HG03469 (cell line): ENCODE results near the gene ACKR4.
"Not testable (repeated sequence)": the region's sequence is repeated elsewhere in the genome, so short reads cannot be mapped to it uniquely, and the experiment has no call there.

Experiments used
- ATAC-seq: cut with Tn5 transposase; IDR thresholded peaks from one replicate; pipeline ENCODE4 v1.9.1; 2021; ENCODE audit warnings: mild to moderate bottlenecking, moderate library complexity, moderate number of reproducible peaks; ENCODE audit not compliant: unreplicated experiment

The ACKR4 gene

GRCh38 chr3:132593947-132594323, 3.1 kb upstream of the ACKR4 start:
- ATAC-seq, result no peak

GRCh38 chr3:132594498-132594897, 2.6 kb upstream of the ACKR4 start:
- no peak for ATAC-seq

GRCh38 chr3:132595014-132595413, 2.1 kb upstream of the ACKR4 start:
- ATAC-seq, result no peak

- ATAC-seq, result no peak
Measured at GRCh38 chr3:132596326-132596725, 744 bp upstream of the ACKR4 start.

DNA sequence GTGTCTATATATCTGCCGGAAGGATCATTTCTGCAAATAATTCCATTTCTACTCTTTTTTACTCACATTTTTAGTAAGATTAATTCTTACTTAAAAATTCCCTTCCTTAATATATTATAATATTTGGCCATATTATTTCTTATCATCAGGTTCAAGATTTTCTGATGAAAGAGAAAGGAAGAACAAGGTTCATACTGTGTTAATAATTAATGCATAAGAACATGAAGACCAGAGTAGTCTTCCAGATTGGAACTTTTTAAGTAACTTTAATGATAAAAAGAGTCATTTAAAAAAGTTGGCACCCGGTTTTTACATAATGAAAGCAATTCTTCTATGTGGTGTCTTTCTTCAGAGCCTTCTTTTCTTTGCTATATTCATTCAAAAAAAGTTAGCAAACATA, 590 bp downstream of the ACKR4 start:
- no peak for ATAC-seq

DNA sequence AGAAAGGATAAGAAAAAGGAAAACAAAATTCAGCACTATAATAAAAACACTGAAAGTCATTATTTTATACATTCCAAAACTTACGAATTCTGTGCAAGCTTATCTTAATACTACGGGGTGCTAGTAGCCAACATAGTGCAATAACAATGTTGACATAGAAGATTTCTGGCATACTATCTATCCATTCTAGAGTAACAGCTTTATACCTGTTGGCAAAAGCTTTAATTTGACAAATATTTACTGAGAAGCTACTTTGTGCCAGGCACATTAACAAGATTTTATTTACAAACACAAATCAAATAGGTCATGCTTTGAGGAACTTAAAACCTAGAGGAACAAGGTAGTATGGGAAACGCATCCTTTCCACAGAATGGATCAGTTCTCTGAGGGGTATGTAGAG, 1.1 kb downstream of the ACKR4 start:
- no peak for ATAC-seq

DNA sequence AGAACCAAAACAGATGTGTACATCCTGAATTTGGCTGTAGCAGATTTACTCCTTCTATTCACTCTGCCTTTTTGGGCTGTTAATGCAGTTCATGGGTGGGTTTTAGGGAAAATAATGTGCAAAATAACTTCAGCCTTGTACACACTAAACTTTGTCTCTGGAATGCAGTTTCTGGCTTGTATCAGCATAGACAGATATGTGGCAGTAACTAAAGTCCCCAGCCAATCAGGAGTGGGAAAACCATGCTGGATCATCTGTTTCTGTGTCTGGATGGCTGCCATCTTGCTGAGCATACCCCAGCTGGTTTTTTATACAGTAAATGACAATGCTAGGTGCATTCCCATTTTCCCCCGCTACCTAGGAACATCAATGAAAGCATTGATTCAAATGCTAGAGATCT, 3.5 kb downstream of the ACKR4 start:
- not testable (repeated sequence) for ATAC-seq

GRCh38 chr3:132605374-132605792, 8.3 kb downstream of the ACKR4 start:
- ATAC-seq, result no peak

- ATAC-seq, result no peak
Measured at GRCh38 chr3:132606085-132606484, 9.0 kb downstream of the ACKR4 start.

- ATAC-seq, result not testable (repeated sequence)
Measured at GRCh38 chr3:132606620-132607019, 9.6 kb downstream of the ACKR4 start.

DNA sequence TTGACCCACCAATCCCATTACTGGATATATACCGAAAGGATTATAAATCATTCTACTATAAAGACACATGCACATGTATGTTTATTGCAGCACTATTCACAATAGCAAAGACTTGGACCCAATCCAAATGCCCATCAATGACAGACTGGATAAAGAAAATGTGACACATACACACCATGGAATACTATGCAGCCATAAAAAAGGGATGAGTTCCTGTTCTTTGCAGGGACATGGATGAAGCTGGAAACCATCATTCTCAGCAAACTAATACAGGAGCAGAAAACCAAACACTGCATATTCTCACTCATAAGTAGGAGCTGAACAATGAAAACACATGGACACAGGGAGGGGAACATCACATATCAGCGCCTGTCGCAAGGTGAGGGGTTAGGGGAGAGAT, 18.2 kb downstream of the ACKR4 start:
- not testable (repeated sequence) for ATAC-seq

DNA sequence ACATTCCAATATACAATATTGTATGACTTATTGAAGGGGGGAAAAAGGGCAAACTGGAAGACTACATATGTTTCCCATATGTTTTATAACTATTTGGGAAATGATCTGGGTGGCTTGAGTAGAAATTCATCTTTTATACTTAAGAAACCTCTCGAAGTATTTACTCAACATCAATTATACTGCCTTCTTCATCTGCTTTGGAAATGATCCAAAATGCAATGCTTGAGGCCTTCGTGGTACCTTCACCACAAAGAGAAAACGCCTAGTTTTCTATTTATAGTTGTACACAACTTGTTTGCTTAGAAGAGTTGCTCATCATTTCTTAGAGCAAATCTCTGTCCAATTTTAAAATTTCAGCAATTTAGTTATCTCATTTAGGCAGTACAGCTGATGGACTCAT, 18.8 kb downstream of the ACKR4 start:
- ATAC-seq, result no peak

DNA sequence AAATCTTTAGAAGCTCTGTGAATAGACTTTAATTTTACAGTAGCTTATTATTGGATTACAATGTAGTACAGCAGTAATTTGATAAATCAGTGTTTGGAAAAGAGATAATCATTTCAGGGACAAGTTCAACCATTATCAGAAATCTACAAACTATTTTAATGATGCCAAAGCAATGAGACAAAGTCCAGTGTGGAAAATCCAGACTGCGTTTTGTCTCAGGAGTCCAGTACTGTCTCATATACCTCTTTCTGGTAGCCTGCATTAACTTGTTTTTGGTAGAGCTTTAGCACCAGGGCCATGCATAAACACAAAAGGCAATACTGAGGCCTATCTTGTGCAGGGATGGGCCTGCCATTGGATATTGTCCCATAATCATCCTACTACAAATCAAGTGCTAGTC, 19.7 kb downstream of the ACKR4 start:
- ATAC-seq, result no peak

- ATAC-seq, result no peak
Measured at GRCh38 chr3:132622148-132622547, 25.1 kb downstream of the ACKR4 start.

- ATAC-seq, result no peak
Measured at GRCh38 chr3:132622761-132623160, 25.7 kb downstream of the ACKR4 start.

DNA sequence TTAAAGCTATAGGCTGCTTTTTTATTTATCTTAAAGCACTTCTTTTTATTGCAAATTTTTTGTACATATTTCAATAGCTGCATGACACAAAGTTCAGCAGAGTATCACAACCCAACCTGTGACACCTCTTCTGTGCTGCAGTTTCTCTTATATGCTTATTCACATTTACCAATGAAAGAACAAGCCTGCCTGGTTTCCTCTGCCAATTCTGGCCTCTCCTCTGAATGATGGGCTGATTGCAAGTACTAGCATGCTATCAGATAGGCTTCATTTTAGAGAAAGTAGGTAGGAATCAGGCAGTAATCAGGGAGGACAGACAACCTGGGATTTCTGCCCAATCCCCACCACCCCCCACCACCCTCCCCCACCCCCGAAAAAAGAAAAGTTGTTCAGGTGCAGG, 26.6 kb downstream of the ACKR4 start:
- ATAC-seq, result no peak

DNA sequence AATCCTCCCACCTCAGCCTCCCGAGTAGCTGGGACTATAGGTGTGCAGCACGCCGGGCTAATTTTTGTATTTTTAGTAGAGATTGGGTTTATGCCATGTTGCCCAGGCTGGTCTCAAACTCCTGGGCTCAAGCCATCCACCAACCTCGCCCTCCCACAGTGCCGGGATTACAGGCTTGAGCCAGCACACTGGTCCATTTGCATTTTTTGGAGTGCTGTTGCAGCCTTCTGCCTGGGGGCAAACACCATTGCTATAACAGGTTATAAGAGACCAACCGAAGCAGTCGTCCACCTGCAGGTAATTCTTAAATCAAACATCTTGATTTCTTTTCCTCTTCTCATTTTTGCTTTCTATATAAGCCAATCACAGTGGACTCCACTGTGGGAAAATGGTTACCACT, 27.7 kb downstream of the ACKR4 start:
- ATAC-seq, result no peak

DNA sequence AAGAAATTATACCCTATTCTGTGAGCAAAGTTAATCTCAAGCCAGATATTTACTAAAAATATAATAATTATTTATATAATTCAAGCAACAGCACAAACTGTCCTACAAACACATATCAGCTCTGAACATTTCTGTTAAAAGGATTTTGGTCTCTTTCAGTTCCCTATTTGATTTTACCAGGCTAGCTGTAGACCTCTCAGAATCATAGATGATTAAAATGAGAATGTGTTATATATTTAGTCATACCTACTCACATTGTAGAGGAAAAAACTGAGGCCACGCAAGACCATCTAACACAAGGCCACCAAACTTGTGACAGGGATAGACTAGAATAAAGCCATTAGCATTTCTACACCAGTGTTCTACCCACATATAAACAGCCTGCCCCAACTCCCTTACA, 28.5 kb downstream of the ACKR4 start:
- peak; percentile 72 for ATAC-seq

- ATAC-seq, result no peak
Measured at GRCh38 chr3:132626955-132627354, 29.9 kb downstream of the ACKR4 start.

DNA sequence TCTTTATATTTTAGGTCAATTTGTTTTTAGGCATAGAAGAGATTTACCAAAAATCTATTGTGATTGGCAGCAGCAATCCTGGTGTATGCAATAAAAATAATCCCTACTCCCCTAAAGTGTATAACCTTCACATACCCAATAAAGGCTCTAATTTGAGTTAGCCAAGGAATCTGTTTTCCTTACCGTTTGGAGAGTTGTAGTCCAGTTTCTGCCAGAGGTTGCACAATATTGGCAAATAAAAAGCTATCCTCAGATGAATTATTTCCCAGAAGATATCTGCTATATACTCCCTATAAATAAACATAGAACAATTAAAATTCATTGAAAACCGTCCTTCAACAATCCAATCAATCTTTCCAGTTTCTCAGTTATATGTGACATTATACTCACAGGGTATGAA, 31.1 kb downstream of the ACKR4 start:
- ATAC-seq, result no peak

DNA sequence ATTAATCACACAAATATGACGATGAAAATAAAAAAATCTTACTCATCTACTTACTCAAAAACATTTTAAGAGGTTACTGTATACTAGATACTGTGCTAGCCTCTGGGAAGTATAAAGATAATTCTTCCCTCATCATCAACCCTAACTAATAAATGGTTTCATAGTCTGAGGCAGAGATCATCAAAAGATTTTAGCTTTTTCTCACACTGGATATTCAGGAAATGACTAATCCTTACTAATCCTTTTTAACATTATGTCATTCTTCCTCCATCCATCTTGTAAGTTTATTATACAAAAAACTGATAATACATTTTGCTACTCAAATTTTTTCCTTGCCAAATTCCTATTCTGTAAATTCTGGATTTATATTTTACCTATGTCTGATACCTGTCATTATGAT, 32.9 kb downstream of the ACKR4 start:
- no peak for ATAC-seq

- no peak for ATAC-seq
Measured at GRCh38 chr3:132630612-132631011, 33.5 kb downstream of the ACKR4 start.

DNA sequence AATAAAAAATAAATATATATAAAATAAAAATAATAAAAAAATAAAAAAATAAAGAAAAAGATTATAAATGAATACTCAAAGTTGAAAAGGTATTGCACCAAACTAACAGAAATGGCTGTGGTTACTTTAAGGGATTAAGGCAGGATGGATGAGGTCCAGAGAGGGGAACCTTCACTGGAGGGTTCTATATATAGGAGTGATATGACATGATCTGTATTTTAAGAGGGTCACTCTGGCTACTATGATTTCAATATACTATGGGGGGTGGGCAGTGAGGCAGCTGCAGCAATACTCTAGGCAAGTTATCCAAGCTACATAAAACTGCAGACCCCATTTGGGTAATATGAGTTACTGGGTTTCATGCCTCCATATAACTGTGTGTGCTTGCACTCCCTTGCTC, 38.0 kb downstream of the ACKR4 start:
- ATAC-seq, result no peak

DNA sequence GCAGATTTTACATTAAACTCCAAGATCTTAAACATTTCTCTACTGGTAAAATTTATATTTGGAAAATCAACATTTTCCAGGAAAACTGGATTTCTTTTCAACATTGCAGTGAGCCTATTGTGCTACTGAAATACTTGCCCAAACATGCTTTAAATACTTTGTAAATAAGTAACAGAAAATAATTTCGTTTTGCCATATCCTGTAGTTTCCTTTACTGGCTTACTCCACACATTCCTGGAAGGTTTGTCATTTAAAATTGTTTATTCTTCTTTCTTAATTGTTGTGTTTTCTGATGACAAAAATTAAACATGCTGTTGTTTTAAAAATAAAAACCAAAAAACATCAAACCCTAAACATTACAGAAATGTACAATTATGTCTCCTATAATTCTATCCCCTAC, 40.5 kb downstream of the ACKR4 start:
- no peak for ATAC-seq
